ENCODE data around the gene HEG1. TPM values are rescaled to one million over a fixed set of nuclear protein-coding genes. Genes with fewer than 3 reads are reported as not detected.

Gene HEG1
- polyA plus RNA-seq, 2 donors: 3.1 to 6.0 TPM

DNA sequence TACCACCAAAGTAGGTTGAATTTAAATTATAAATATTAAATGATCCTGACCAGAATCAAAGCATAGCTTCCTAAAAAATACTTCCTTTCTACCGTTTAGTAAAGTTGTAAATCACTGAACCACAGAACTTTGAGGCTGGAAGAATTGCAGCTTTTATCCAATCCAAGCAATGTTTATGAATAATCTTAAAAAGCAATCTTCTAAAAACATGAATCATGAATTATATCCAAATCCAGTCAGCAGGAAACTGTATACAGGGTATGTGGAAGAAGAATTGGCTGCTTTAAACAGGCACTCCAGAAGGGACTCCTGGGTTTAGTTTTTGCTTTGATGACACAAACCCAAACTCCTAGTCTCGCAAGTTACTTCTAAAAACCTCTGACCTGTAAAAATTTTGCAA is 30.2 kb downstream of the HEG1 start:
- WGBS, 2 donors: 58 to 61% methylated on average over 2 of the region's 2 CpGs
- H3K27me3 ChIP-seq (ENCODE audit: control insufficient read depth in 1 of 2, insufficient read depth in 2 of 2, low read length in 2 of 2): no peaks in the 10 kb centered on the region
- no peak overlapping the region for H3K27ac ChIP-seq (ENCODE audit: low read depth in 2 of 2, low read length in 1 of 2)
- peaks cover 3 to 19% of the 10 kb centered on the region in 2 donors for H3K36me3 ChIP-seq (ENCODE audit: control insufficient read depth in 2 of 2, insufficient read depth in 2 of 2, low read length in 1 of 2)
- peaks cover 2 to 4% of the 10 kb centered on the region in 2 donors for H3K4me1 ChIP-seq (ENCODE audit: control insufficient read depth in 2 of 2, insufficient read depth in 2 of 2, low read length in 1 of 2)
- H3K9me3 ChIP-seq (ENCODE audit: control insufficient read depth in 2 of 2, insufficient read depth in 1 of 2, low read depth in 1 of 2, low read length in 1 of 2): no peaks in the 10 kb centered on the region
- no peak overlapping the region for H3K4me3 ChIP-seq (ENCODE audit: low read depth in 1 of 2, low read length in 2 of 2)

DNA sequence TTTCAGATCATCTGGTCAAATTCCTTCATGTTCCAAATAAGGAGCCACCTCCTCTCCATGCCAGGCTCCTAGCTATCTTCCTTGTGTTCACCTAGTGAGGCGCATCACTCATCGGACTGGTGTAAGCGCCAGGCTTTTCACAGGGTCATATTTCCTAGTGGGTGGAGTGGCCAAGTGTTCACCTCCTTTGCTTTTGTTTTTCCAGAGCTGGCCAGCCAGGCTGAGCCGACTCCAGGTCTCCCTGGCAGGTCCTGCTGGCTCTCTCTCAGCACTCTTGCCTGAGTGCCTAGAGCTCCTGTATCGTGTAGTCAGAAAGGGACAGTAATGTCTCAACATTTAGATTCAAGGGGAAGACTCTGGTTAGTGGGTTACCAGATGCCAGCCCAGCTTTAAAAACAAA is 31.0 kb downstream of the HEG1 start:
- Histone ChIP-seq H3K9me3 (ENCODE audit: control insufficient read depth in 2 of 2, insufficient read depth in 1 of 2, low read depth in 1 of 2, low read length in 1 of 2) (no peaks in the 10 kb centered on the region), H3K27me3 (ENCODE audit: control insufficient read depth in 1 of 2, insufficient read depth in 2 of 2, low read length in 2 of 2) (no peaks in the 10 kb centered on the region), H3K4me3 (ENCODE audit: low read depth in 1 of 2, low read length in 2 of 2) (no peak overlapping the region), H3K36me3 (ENCODE audit: control insufficient read depth in 2 of 2, insufficient read depth in 2 of 2, low read length in 1 of 2) (peaks cover 3 to 19% of the 10 kb centered on the region in 2 donors), H3K27ac (ENCODE audit: low read depth in 2 of 2, low read length in 1 of 2) (peak overlapping the region in 1 of 2 donors; percentile 19), H3K4me1 (ENCODE audit: control insufficient read depth in 2 of 2, insufficient read depth in 2 of 2, low read length in 1 of 2) (peaks cover 2 to 4% of the 10 kb centered on the region in 2 donors)
- WGBS, 2 donors: 50 to 66% methylated on average over 5 of the region's 5 CpGs

DNA sequence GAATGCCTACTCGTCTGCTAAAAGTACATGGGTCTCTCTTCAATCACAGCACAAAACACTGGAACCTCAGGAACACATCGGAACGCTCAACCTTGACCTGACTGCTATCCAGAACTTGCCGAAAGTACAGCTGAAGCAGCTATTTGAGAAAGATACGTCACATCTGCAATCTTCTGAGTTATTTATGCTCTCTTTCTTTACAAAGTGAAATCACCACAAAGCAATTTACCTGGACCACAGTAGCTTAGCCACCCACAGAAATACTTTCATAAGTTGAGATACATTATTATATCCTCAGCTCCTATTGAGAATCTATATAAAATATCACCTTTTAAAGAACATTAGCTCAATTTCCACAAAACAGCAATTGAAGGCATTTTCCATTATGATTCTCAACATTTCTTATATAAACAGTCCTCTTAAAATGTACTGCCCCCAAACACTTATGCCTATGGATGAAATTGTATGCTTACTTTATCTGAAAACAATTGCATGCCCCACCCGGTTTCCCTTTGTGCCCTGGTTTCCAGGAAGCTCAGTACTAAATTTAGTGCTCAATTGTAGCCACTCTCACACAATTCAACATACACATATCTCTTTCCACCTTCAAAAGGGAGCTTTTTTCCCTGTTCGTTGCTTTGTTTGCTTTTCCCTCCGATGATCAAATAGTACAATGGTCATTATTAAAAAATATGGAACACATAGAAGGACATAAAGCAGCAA is 31.8 kb downstream of the HEG1 start:
- 69 to 81% methylated on average over 8 of the region's 8 CpGs for WGBS, 2 donors
- H3K27ac ChIP-seq (ENCODE audit: low read depth in 2 of 2, low read length in 1 of 2): no peak overlapping the region

DNA sequence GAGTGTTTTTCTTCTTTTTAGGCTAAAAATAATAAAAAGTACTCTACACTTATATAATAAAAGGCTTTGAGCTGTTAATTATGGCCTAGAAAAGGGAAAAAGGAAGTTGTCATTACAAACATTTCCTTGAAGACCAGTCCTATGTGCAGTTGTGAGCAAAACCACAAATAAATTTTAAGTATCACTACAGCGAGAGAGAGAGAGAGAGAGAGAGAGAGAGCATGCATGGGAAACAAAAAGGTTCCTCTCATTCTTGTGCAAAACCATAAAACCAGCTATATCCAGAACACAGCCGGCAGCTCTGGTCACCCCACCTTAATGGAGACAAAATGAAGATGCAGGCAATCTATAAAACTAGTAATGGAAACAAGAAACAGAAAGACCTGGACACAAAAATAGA is 33.6 kb downstream of the HEG1 start:
- Histone ChIP-seq H3K27ac (ENCODE audit: low read depth in 2 of 2, low read length in 1 of 2) (no peak overlapping the region), H3K4me3 (ENCODE audit: low read depth in 1 of 2, low read length in 2 of 2) (no peak overlapping the region), H3K9me3 (ENCODE audit: control insufficient read depth in 2 of 2, insufficient read depth in 1 of 2, low read depth in 1 of 2, low read length in 1 of 2) (no peaks in the 10 kb centered on the region), H3K4me1 (ENCODE audit: control insufficient read depth in 2 of 2, insufficient read depth in 2 of 2, low read length in 1 of 2) (peaks cover 2 to 4% of the 10 kb centered on the region in 2 donors), H3K27me3 (ENCODE audit: control insufficient read depth in 1 of 2, insufficient read depth in 2 of 2, low read length in 2 of 2) (no peaks in the 10 kb centered on the region), H3K36me3 (ENCODE audit: control insufficient read depth in 2 of 2, insufficient read depth in 2 of 2, low read length in 1 of 2) (peaks cover 0 to 10% of the 10 kb centered on the region in 2 donors)
- WGBS, 2 donors: 80 to 81% methylated on average over 2 of the region's 2 CpGs

More for the DNA sequence above, 31.8 kb downstream of the HEG1 start:
- Histone ChIP-seq H3K4me1 (ENCODE audit: control insufficient read depth in 2 of 2, insufficient read depth in 2 of 2, low read length in 1 of 2) (peaks cover 2 to 4% of the 10 kb centered on the region in 2 donors), H3K4me3 (ENCODE audit: low read depth in 1 of 2, low read length in 2 of 2) (no peak overlapping the region), H3K27me3 (ENCODE audit: control insufficient read depth in 1 of 2, insufficient read depth in 2 of 2, low read length in 2 of 2) (no peaks in the 10 kb centered on the region), H3K9me3 (ENCODE audit: control insufficient read depth in 2 of 2, insufficient read depth in 1 of 2, low read depth in 1 of 2, low read length in 1 of 2) (no peaks in the 10 kb centered on the region), H3K36me3 (ENCODE audit: control insufficient read depth in 2 of 2, insufficient read depth in 2 of 2, low read length in 1 of 2) (peaks cover 3 to 17% of the 10 kb centered on the region in 2 donors)

DNA sequence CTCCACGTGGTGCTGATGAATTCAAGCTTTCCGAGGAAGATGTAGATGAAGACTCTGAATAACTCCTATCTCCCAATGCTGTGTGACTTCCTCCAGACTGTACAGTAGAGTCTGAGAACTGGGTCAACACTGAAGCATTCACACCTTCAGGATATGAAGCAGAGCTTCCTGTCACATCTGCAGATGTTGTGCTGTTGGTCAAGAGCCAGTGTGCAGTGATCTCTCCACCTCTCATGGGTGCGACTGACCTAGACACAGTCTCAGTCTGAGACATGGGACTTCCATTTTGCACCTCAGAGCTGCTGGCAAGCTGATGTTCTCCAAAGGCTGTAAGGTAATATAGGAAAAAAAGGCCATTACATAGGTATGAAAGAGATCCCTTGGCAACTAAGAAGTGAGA is 36.5 kb downstream of the HEG1 start:
- Histone ChIP-seq H3K36me3 (ENCODE audit: control insufficient read depth in 2 of 2, insufficient read depth in 2 of 2, low read length in 1 of 2) (peaks cover 0 to 2% of the 10 kb centered on the region in 2 donors), H3K9me3 (ENCODE audit: control insufficient read depth in 2 of 2, insufficient read depth in 1 of 2, low read depth in 1 of 2, low read length in 1 of 2) (no peaks in the 10 kb centered on the region), H3K4me3 (ENCODE audit: low read depth in 1 of 2, low read length in 2 of 2) (no peak overlapping the region), H3K27me3 (ENCODE audit: control insufficient read depth in 1 of 2, insufficient read depth in 2 of 2, low read length in 2 of 2) (no peaks in the 10 kb centered on the region), H3K4me1 (ENCODE audit: control insufficient read depth in 2 of 2, insufficient read depth in 2 of 2, low read length in 1 of 2) (no peaks in the 10 kb centered on the region), H3K27ac (ENCODE audit: low read depth in 2 of 2, low read length in 1 of 2) (no peak overlapping the region)
- WGBS, 2 donors: 85 to 86% methylated on average over 3 of the region's 3 CpGs

DNA sequence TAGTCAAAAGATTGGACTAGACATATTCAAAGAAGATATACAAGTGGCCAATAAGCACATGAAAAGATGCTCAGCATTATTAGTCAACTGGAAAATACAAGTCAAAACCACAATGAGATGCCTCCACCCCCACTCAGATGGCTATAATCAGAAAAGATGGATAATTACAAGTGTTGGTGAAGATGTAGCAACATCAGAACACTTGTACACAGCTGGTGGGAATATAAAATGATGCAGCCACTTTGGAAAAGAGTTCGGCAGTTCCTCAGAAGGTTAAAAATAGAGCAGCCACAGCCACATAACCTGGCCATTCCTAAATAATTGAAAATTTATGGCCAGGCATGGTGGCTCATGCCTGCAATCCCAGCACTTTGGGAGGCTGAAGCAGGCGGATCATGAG is 38.4 kb downstream of the HEG1 start:
- Histone ChIP-seq H3K27me3 (ENCODE audit: control insufficient read depth in 1 of 2, insufficient read depth in 2 of 2, low read length in 2 of 2) (no peaks in the 10 kb centered on the region), H3K36me3 (ENCODE audit: control insufficient read depth in 2 of 2, insufficient read depth in 2 of 2, low read length in 1 of 2) (peaks cover 2 to 8% of the 10 kb centered on the region in 2 donors), H3K4me3 (ENCODE audit: low read depth in 1 of 2, low read length in 2 of 2) (no peak overlapping the region), H3K27ac (ENCODE audit: low read depth in 2 of 2, low read length in 1 of 2) (no peak overlapping the region), H3K9me3 (ENCODE audit: control insufficient read depth in 2 of 2, insufficient read depth in 1 of 2, low read depth in 1 of 2, low read length in 1 of 2) (no peaks in the 10 kb centered on the region), H3K4me1 (ENCODE audit: control insufficient read depth in 2 of 2, insufficient read depth in 2 of 2, low read length in 1 of 2) (no peaks in the 10 kb centered on the region)
- 90 to 95% methylated on average over 2 of the region's 2 CpGs for WGBS, 2 donors

DNA sequence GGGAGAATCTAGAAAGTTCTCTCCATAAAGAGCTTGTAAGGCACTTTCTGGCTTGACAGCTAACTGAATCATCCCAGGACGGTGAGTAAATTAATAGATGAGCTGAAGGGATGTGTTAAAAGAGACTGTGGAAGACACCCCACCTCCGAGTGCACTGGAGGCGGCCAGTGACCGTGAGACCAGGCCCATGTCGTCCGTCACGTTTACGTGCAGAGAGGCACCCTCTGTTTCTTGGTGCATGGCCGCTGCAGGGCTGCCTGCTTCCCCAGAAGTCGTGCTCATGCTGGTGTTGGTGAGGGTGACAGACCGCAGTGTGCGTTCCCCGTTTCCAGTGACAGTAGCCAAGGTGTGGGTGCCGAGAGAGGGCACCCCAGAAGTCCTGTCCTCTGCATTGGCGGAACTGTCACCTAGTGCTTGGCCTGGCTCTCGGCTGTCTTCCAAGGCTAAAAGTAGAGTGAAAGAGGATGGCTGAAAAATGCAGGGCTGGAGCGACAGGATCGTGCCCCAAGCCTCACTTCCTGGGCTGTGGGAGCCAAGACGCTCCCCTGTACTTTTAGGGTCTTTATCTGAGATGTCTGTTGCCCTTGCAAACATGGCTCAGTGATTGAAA is 41.1 kb downstream of the HEG1 start:
- H3K27me3 ChIP-seq (ENCODE audit: control insufficient read depth in 1 of 2, insufficient read depth in 2 of 2, low read length in 2 of 2): no peaks in the 10 kb centered on the region
- H3K9me3 ChIP-seq (ENCODE audit: control insufficient read depth in 2 of 2, insufficient read depth in 1 of 2, low read depth in 1 of 2, low read length in 1 of 2): no peaks in the 10 kb centered on the region
- peaks cover 2 to 13% of the 10 kb centered on the region in 2 donors for H3K36me3 ChIP-seq (ENCODE audit: control insufficient read depth in 2 of 2, insufficient read depth in 2 of 2, low read length in 1 of 2)
- WGBS, 2 donors: 90 to 92% methylated on average over 19 of the region's 19 CpGs
- no peak overlapping the region for H3K27ac ChIP-seq (ENCODE audit: low read depth in 2 of 2, low read length in 1 of 2)
- no peak overlapping the region for H3K4me3 ChIP-seq (ENCODE audit: low read depth in 1 of 2, low read length in 2 of 2)
- H3K4me1 ChIP-seq (ENCODE audit: control insufficient read depth in 2 of 2, insufficient read depth in 2 of 2, low read length in 1 of 2): peaks cover 2 to 3% of the 10 kb centered on the region in 2 donors

DNA sequence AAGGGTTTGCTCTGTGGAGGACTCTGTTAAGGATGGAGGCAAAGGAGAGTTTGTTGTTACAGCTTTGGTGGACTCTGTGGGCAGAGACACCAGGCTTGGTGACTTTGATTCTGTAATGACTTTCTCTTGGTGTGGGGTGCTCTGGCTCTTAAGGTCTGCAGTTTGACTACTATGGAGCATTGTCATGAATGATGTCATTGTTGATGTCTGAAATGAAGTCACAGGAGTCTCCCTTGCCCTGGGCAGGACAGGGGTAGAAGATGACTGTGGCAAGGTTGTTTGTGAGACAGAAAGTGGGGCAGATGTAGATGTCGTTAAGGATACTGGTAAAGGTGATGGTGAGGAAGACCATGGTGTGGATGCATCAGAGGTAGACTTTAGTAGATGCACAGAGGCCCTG is 42.7 kb downstream of the HEG1 start:
- Histone ChIP-seq H3K9me3 (ENCODE audit: control insufficient read depth in 2 of 2, insufficient read depth in 1 of 2, low read depth in 1 of 2, low read length in 1 of 2) (no peaks in the 10 kb centered on the region), H3K4me1 (ENCODE audit: control insufficient read depth in 2 of 2, insufficient read depth in 2 of 2, low read length in 1 of 2) (peaks cover 2 to 3% of the 10 kb centered on the region in 2 donors), H3K27me3 (ENCODE audit: control insufficient read depth in 1 of 2, insufficient read depth in 2 of 2, low read length in 2 of 2) (no peaks in the 10 kb centered on the region), H3K36me3 (ENCODE audit: control insufficient read depth in 2 of 2, insufficient read depth in 2 of 2, low read length in 1 of 2) (peaks cover 2 to 13% of the 10 kb centered on the region in 2 donors), H3K4me3 (ENCODE audit: low read depth in 1 of 2, low read length in 2 of 2) (no peak overlapping the region), H3K27ac (ENCODE audit: low read depth in 2 of 2, low read length in 1 of 2) (no peak overlapping the region)
- WGBS, 2 donors: 83 to 85% methylated on average over 1 of the region's 1 CpG

DNA sequence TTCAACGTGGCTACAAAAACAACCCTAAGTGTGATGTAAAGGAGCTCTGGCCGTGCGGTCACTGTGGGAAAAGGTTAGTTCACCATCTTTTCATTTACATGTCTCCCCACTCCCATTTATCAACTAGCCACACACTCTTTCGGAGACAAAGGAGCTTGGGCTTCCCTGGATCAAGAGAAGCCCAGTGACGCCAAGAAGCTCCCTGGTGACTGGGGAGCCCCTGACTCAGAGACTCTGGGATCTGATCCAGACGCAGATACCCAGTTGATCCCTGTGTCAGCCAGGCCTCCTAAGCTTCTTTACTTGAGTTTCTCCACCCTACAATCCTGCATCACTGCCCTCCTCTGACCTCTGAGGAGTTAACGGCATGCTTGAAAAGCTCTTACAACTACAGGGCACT is 43.9 kb downstream of the HEG1 start:
- peaks cover 2 to 3% of the 10 kb centered on the region in 2 donors for H3K4me1 ChIP-seq (ENCODE audit: control insufficient read depth in 2 of 2, insufficient read depth in 2 of 2, low read length in 1 of 2)
- WGBS, 2 donors: 53 to 77% methylated on average over 7 of the region's 7 CpGs
- no peaks in the 10 kb centered on the region for H3K9me3 ChIP-seq (ENCODE audit: control insufficient read depth in 2 of 2, insufficient read depth in 1 of 2, low read depth in 1 of 2, low read length in 1 of 2)
- peaks cover 2 to 13% of the 10 kb centered on the region in 2 donors for H3K36me3 ChIP-seq (ENCODE audit: control insufficient read depth in 2 of 2, insufficient read depth in 2 of 2, low read length in 1 of 2)
- no peak overlapping the region for H3K4me3 ChIP-seq (ENCODE audit: low read depth in 1 of 2, low read length in 2 of 2)
- H3K27ac ChIP-seq (ENCODE audit: low read depth in 2 of 2, low read length in 1 of 2): no peak overlapping the region
- no peaks in the 10 kb centered on the region for H3K27me3 ChIP-seq (ENCODE audit: control insufficient read depth in 1 of 2, insufficient read depth in 2 of 2, low read length in 2 of 2)

DNA sequence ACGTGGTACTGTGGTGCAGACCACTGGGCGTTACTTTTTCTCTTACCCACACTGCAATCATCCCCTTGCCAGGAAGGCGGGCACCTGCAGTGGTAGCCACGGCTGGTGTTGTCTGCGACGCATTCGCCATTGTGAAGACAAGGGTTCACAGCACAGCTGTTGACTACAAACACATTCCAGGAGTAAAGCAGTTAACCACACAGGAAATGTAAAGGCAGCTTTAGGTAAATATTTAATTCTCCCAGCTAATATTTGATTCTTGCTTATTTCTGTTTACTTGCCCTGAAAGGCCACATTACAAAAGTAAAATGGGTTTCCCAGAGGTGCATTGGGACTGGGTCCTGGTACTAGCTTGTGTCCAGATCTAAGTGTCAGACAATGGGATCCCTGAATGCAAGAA is 45.4 kb downstream of the HEG1 start:
- H3K9me3 ChIP-seq (ENCODE audit: control insufficient read depth in 2 of 2, insufficient read depth in 1 of 2, low read depth in 1 of 2, low read length in 1 of 2): no peaks in the 10 kb centered on the region
- no peak overlapping the region for H3K27ac ChIP-seq (ENCODE audit: low read depth in 2 of 2, low read length in 1 of 2)
- 81 to 90% methylated on average over 7 of the region's 7 CpGs for WGBS, 2 donors
- peaks cover 2 to 3% of the 10 kb centered on the region in 2 donors for H3K4me1 ChIP-seq (ENCODE audit: control insufficient read depth in 2 of 2, insufficient read depth in 2 of 2, low read length in 1 of 2)
- peaks cover 2 to 13% of the 10 kb centered on the region in 2 donors for H3K36me3 ChIP-seq (ENCODE audit: control insufficient read depth in 2 of 2, insufficient read depth in 2 of 2, low read length in 1 of 2)
- no peaks in the 10 kb centered on the region for H3K27me3 ChIP-seq (ENCODE audit: control insufficient read depth in 1 of 2, insufficient read depth in 2 of 2, low read length in 2 of 2)
- H3K4me3 ChIP-seq (ENCODE audit: low read depth in 1 of 2, low read length in 2 of 2): no peak overlapping the region
